Measurements from ENCODE around the gene EIF5A2. TPM values are rescaled to one million over a fixed set of nuclear protein-coding genes. Genes with fewer than 3 reads are reported as not detected.

The EIF5A2 gene
- total and polyA plus RNA-seq, 10 of the 15 experiments (the other 5 are each of a cell fraction or from before 2014, with no cell fraction given) = 0.76 to 3.0 (median 2.2) TPM

DNA sequence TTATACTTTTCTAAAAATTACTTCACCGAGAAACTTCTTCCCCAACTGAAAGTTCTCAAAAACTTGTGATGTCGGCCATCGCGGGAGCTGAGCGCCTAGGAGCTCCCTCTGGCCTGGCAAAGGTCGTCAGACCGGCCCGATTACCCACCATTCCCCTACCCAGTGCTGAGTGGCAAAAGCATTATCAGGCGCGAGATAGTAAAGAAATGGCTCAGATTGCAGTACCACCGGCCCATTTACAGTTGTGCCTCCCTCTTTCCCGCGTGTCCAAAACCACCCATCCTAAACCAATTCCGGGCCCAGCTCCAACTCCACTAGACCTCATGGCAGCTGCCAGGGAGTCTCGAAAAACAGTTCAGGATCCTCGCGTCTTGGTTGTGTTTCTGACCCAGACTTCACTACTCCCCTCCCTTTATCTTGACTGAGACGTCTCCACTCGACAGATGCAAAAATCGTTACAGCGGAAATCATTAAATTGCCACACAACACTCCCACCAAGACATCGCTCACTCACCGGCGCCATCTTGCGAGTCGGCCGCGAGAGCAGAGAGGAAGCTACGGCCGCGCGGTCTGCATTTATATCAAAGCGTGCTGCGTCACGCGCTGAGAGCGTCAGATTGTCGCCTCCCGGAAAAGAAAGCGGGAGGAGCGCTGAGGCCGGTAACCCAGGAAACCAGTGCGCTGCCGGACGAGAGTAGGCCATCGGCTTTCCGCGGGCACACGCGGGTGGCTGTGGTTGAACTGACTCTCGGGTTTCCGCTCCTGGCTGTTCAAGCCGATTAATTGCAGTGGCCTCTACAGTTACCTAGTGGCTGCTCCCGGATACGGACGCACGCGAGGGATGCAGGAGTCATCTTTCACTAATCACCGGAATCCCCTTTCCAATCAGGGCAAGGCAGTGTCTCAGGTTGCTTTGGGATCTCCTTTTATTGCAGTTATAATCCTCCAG, 38.5 kb downstream of the EIF5A2 start, which contains the start of gene RPL22L1 (continued):
- peak; percentile 69; the same call in 1 of the 2 replicates for TF ChIP-seq BMI1 (IDR thresholded peaks at IDR 0.05; ENCODE audit: borderline replicate concordance)
- no peak; the same call in 1 of the 2 replicates for TF ChIP-seq PAX5 (IDR thresholded peaks at IDR 0.05; ENCODE audit: borderline replicate concordance, low read depth, low read length)
- no peak for TF ChIP-seq RAD21 (IDR thresholded peaks at IDR 0.05; ENCODE audit: insufficient read depth, low read depth, low read length)
- TF ChIP-seq SUPT20H (IDR thresholded peaks at IDR 0.05; ENCODE audit: borderline replicate concordance, control insufficient read depth, low read depth, low read length) = no peak
- TF ChIP-seq YY1 (IDR thresholded peaks at IDR 0.05; ENCODE audit: low read depth, low read length) = peak; percentile 94
- peak; percentile 88 for TF ChIP-seq KLF5 (IDR thresholded peaks at IDR 0.05; ENCODE audit: partially characterized antibody)
- no peak for TF ChIP-seq SMC3 (IDR thresholded peaks at IDR 0.05; ENCODE audit: borderline replicate concordance, low read length)
- TF ChIP-seq IRF4 (IDR thresholded peaks at IDR 0.05; ENCODE audit: low read depth, low read length) = 0 out of 2 replicates have a peak, but pooled peaks have one; percentile 18
- no peak for TF ChIP-seq NFYB (IDR thresholded peaks at IDR 0.05; ENCODE audit: insufficient read depth, low read depth, low read length)
- TF ChIP-seq IKZF1 (conservative IDR thresholded peaks at IDR 0.05) = peak; percentile 66
- TF ChIP-seq NFYA (IDR thresholded peaks at IDR 0.05; ENCODE audit: borderline replicate concordance, low read depth, low read length) = no peak
- TF ChIP-seq SRF (IDR thresholded peaks at IDR 0.05; ENCODE audit: low read depth in 2 of 2, low read length in 2 of 2) = no peak
- TF ChIP-seq, protein P1, sequence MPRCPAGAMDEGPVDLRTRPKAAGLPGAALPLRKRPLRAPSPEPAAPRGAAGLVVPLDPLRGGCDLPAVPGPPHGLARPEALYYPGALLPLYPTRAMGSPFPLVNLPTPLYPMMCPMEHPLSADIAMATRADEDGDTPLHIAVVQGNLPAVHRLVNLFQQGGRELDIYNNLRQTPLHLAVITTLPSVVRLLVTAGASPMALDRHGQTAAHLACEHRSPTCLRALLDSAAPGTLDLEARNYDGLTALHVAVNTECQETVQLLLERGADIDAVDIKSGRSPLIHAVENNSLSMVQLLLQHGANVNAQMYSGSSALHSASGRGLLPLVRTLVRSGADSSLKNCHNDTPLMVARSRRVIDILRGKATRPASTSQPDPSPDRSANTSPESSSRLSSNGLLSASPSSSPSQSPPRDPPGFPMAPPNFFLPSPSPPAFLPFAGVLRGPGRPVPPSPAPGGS (IDR thresholded peaks at IDR 0.05; ENCODE audit: borderline replicate concordance, insufficient read depth, low read depth, low read length, poor library complexity, severe bottlenecking) = no peak
- no peak for TF ChIP-seq SUZ12 (IDR thresholded peaks at IDR 0.05; ENCODE audit: unreplicated experiment)
- peak; percentile 50 for TF ChIP-seq EED (IDR thresholded peaks at IDR 0.05; ENCODE audit: low read depth)
- peak; percentile 90 for TF ChIP-seq CREM (IDR thresholded peaks at IDR 0.05; ENCODE audit: low read depth)
- TF ChIP-seq, protein P2, sequence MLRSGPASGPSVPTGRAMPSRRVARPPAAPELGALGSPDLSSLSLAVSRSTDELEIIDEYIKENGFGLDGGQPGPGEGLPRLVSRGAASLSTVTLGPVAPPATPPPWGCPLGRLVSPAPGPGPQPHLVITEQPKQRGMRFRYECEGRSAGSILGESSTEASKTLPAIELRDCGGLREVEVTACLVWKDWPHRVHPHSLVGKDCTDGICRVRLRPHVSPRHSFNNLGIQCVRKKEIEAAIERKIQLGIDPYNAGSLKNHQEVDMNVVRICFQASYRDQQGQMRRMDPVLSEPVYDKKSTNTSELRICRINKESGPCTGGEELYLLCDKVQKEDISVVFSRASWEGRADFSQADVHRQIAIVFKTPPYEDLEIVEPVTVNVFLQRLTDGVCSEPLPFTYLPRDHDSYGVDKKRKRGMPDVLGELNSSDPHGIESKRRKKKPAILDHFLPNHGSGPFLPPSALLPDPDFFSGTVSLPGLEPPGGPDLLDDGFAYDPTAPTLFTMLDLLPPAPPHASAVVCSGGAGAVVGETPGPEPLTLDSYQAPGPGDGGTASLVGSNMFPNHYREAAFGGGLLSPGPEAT (IDR thresholded peaks at IDR 0.05; ENCODE audit: low read depth) = peak; percentile 87
- no peak for TF ChIP-seq SREBF1 (IDR thresholded peaks at IDR 0.05; ENCODE audit: low read length)
- TF ChIP-seq HCFC1 (IDR thresholded peaks at IDR 0.05; ENCODE audit: low read length) = peak; percentile 57
- TF ChIP-seq, protein P3, sequence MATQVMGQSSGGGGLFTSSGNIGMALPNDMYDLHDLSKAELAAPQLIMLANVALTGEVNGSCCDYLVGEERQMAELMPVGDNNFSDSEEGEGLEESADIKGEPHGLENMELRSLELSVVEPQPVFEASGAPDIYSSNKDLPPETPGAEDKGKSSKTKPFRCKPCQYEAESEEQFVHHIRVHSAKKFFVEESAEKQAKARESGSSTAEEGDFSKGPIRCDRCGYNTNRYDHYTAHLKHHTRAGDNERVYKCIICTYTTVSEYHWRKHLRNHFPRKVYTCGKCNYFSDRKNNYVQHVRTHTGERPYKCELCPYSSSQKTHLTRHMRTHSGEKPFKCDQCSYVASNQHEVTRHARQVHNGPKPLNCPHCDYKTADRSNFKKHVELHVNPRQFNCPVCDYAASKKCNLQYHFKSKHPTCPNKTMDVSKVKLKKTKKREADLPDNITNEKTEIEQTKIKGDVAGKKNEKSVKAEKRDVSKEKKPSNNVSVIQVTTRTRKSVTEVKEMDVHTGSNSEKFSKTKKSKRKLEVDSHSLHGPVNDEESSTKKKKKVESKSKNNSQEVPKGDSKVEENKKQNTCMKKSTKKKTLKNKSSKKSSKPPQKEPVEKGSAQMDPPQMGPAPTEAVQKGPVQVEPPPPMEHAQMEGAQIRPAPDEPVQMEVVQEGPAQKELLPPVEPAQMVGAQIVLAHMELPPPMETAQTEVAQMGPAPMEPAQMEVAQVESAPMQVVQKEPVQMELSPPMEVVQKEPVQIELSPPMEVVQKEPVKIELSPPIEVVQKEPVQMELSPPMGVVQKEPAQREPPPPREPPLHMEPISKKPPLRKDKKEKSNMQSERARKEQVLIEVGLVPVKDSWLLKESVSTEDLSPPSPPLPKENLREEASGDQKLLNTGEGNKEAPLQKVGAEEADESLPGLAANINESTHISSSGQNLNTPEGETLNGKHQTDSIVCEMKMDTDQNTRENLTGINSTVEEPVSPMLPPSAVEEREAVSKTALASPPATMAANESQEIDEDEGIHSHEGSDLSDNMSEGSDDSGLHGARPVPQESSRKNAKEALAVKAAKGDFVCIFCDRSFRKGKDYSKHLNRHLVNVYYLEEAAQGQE (IDR thresholded peaks at IDR 0.05; ENCODE audit: low read depth, low read length) = peak; percentile 23; the same call in 1 of the 2 replicates
- peak; percentile 38; the same call in 1 of the 2 replicates for TF ChIP-seq DPF2 (IDR thresholded peaks at IDR 0.05)
- TF ChIP-seq CEBPB (IDR thresholded peaks at IDR 0.05; ENCODE audit: borderline replicate concordance in 1 of 2, low read depth in 2 of 2, low read length in 2 of 2) = no peak
